ENCODE data around the gene MCM9. TPM values are rescaled to one million over a fixed set of nuclear protein-coding genes. Genes with fewer than 3 reads are reported as not detected.
A peak's percentile ranks its signal among the peaks of the same experiment; 100 is the strongest.

Gene MCM9
- total RNA-seq, 4 donors from 2014 or later: 26.7 to 47.2 (median 35.8) TPM

DNA sequence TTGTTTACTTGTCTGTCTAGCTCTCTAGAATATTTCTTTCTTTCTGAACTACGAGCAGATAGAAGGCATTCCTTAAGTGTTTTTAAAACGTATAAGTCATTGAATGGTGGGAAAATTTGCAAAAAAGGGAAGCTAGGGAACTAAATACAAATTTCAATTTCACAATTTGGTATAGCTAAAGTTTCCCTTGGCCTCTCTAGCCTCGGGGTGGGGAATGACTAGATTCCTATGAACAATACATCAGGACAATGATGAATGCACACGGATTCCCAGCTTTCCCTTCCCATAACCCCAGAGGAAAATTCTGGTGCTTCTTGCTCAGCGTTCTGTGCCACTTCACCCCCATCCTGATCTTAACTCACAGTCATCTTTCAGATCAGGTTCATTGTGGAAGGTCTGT, 154.3 kb downstream of the MCM9 start:
- no peak overlapping the region for H3K4me3 ChIP-seq (replicated peaks in 1 of 3)
- TF ChIP-seq, protein P1, sequence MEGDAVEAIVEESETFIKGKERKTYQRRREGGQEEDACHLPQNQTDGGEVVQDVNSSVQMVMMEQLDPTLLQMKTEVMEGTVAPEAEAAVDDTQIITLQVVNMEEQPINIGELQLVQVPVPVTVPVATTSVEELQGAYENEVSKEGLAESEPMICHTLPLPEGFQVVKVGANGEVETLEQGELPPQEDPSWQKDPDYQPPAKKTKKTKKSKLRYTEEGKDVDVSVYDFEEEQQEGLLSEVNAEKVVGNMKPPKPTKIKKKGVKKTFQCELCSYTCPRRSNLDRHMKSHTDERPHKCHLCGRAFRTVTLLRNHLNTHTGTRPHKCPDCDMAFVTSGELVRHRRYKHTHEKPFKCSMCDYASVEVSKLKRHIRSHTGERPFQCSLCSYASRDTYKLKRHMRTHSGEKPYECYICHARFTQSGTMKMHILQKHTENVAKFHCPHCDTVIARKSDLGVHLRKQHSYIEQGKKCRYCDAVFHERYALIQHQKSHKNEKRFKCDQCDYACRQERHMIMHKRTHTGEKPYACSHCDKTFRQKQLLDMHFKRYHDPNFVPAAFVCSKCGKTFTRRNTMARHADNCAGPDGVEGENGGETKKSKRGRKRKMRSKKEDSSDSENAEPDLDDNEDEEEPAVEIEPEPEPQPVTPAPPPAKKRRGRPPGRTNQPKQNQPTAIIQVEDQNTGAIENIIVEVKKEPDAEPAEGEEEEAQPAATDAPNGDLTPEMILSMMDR (IDR thresholded peaks at IDR 0.05): no peak
- TF ChIP-seq POLR2A (IDR thresholded peaks at IDR 0.05): no peak
- intact Hi-C loops (cut with DNase I): no loop called here
- no peak for DNase-seq
- H3K9me3 ChIP-seq: no peaks in the 10 kb centered on the region
- WGBS, 2 donors: 66% methylated on average over 5 of the region's 5 CpGs
- H3K27me3 ChIP-seq: no peaks in the 10 kb centered on the region
- H3K36me3 ChIP-seq: no peaks in the 10 kb centered on the region
- H3K4me1 ChIP-seq: no peaks in the 10 kb centered on the region
- no peak overlapping the region for H3K27ac ChIP-seq

DNA sequence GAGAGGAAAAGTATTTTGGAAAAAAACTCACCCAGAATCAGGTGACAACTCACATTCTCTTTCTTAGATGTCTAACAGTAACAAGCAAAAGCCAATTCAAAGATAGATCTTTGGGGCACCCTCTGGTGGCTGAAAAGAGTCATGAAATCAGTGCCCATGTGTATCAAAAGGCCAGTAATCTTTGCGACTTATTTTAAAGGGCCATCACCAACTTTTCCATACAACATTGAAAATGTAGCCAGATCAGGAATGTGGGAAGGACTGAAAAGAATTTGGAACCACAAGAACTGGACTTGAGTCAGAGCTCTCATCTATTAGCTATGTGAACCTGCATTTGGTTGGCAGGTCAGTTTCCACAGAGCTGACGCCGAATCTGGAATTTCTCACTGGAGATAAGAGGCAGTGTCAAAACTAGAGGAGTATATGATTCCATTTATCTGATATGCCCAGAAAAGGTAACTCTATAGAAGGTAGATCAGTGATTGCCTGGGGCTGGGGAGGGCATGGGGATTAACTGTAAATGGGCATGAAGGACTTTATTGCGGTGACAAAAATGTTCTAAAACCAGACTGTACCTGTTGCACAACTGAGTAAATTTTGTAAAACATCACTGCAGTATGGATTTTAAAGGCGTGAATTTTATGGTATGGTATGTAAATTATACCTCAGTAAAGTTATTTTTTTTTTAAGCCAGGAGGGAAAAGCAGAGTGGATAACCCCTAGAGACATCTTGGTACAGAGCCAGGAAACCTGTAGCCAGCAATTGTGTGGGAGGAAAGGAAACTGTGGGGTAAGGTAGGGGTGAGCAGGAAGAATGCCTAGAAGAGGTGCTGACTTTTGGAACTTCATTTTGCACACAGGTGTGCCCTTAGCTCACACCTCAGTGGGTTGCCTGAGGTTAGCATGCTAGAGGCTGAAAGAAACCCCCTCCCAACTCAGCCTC, 158.1 kb downstream of the MCM9 start:
- WGBS, 2 donors: 61 to 64% methylated on average over 5 of the region's 5 CpGs
- H3K4me1 ChIP-seq: no peaks in the 10 kb centered on the region
- no peak overlapping the region for H3K4me3 ChIP-seq (replicated peaks in 1 of 3)
- no peaks in the 10 kb centered on the region for H3K36me3 ChIP-seq
- no peak overlapping the region for H3K27ac ChIP-seq
- no peaks in the 10 kb centered on the region for H3K27me3 ChIP-seq
- intact Hi-C loops (cut with DNase I): no loop called here
- H3K9me3 ChIP-seq: no peaks in the 10 kb centered on the region
- peak; percentile 70 to 76 for DNase-seq
- TF ChIP-seq, protein P1 (IDR thresholded peaks at IDR 0.05): peak in 5 of 6 experiments; percentile 40 to 81 (median 63)
- no peak for TF ChIP-seq POLR2A (IDR thresholded peaks at IDR 0.05)

DNA sequence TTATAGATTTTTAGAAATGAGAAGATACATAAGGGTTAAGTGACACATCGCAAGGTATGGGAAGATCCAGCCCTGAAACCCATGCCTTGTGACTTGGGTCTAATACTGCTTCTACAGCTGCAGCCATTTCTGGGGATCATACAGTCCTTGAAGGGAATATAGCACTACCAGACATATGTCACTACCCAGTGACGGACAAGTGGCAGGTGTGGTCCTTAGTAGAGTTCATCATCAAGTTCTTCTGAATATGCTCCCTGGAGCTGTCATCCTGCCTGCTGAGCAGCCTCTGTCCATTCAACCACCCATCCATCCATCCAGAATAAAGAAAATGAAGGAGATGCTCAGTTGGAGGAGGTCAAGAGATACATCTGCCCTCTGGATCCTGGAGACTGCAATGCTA, 159.6 kb downstream of the MCM9 start:
- Histone ChIP-seq H3K4me3 (replicated peaks in 1 of 3) (no peak overlapping the region), H3K4me1 (no peaks in the 10 kb centered on the region), H3K9me3 (no peaks in the 10 kb centered on the region), H3K27me3 (no peaks in the 10 kb centered on the region), H3K36me3 (no peaks in the 10 kb centered on the region), H3K27ac (no peak overlapping the region)
- 95 to 98% methylated on average over 2 of the region's 2 CpGs for WGBS, 2 donors
- TF ChIP-seq, protein P1 (IDR thresholded peaks at IDR 0.05): no peak
- no peak for TF ChIP-seq POLR2A (IDR thresholded peaks at IDR 0.05)
- intact Hi-C loops (cut with DNase I): no loop called here
- no peak for DNase-seq

DNA sequence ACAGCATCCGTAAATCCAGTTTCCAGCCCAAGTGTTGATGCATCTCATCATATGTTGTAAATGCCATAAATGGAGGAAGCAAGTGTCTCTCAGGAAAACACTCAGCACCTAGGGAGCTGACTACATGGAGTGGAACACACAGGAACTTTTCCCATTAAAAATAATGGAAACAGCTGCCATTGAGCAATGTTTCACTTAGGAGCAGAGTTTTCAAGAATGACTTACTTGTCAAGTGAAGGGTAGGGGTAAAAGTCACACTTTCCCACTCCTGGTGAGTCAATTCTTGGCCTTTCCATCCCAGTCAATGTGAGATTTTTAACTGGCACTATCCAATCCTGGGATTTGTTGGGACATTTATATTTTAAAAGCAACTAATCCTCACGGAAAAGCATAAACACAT, 160.4 kb downstream of the MCM9 start:
- Histone ChIP-seq H3K36me3 (no peaks in the 10 kb centered on the region), H3K27ac (no peak overlapping the region), H3K27me3 (no peaks in the 10 kb centered on the region), H3K4me1 (no peaks in the 10 kb centered on the region), H3K9me3 (no peaks in the 10 kb centered on the region), H3K4me3 (replicated peaks in 1 of 3) (no peak overlapping the region)
- intact Hi-C loops (cut with DNase I): no loop called here
- TF ChIP-seq, protein P1 (IDR thresholded peaks at IDR 0.05): no peak
- TF ChIP-seq POLR2A (IDR thresholded peaks at IDR 0.05): no peak
- 93 to 94% methylated on average over 2 of the region's 2 CpGs for WGBS, 2 donors
- DNase-seq: no peak

DNA sequence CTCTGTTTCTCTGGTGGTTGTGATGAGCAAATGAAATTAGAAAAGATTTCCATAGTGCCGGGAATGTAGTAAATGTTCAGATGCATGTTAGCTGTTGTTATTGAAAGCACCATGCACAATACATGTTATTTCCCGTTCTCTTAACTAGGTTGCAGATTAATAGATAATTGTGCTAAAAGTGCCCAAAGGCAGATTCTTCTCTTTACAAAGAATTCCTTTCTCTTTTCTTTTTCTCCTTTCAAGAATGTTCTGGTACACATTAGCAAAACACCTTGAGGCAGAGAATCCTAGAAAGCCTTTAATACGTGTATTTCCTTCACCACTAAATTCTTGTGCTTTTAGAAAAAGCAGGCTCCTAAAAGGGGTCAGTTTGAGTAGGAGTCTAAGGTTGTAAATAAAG, 162.1 kb downstream of the MCM9 start:
- intact Hi-C loops (cut with DNase I): no loop called here
- H3K9me3 ChIP-seq: no peaks in the 10 kb centered on the region
- WGBS, 2 donors: 91 to 96% methylated on average over 3 of the region's 3 CpGs

More for the DNA sequence above, 162.1 kb downstream of the MCM9 start:
- Histone ChIP-seq H3K4me3 (replicated peaks in 1 of 3) (no peak overlapping the region), H3K36me3 (no peaks in the 10 kb centered on the region), H3K27me3 (no peaks in the 10 kb centered on the region), H3K4me1 (no peaks in the 10 kb centered on the region), H3K27ac (no peak overlapping the region)
- DNase-seq: no peak
- no peak for TF ChIP-seq POLR2A (IDR thresholded peaks at IDR 0.05)
- TF ChIP-seq, protein P1 (IDR thresholded peaks at IDR 0.05): no peak
